GM12875 (cell line): ENCODE data around the gene HMGB1.

Experiments used
- H3K4me3 ChIP-seq: one replicate; pipeline ENCODE4 v1.5.1; 2011; ENCODE audit warnings: low read depth, low read length, control low read depth
- TF ChIP-seq, protein P1 (sequence below): IDR thresholded peaks from 2 replicates; pipeline ENCODE4 v1.5.1; 2011; ENCODE audit warnings: low read depth, mild to moderate bottlenecking, control low read depth, inconsistent platforms, low read length, moderate library complexity, borderline replicate concordance; ENCODE audit not compliant: insufficient read depth

The HMGB1 gene

GRCh38 chr13:30481241-30481760, 15.6 kb upstream of the HMGB1 start:
- H3K4me3 ChIP-seq = no peak overlapping the region
- TF ChIP-seq, protein P1, sequence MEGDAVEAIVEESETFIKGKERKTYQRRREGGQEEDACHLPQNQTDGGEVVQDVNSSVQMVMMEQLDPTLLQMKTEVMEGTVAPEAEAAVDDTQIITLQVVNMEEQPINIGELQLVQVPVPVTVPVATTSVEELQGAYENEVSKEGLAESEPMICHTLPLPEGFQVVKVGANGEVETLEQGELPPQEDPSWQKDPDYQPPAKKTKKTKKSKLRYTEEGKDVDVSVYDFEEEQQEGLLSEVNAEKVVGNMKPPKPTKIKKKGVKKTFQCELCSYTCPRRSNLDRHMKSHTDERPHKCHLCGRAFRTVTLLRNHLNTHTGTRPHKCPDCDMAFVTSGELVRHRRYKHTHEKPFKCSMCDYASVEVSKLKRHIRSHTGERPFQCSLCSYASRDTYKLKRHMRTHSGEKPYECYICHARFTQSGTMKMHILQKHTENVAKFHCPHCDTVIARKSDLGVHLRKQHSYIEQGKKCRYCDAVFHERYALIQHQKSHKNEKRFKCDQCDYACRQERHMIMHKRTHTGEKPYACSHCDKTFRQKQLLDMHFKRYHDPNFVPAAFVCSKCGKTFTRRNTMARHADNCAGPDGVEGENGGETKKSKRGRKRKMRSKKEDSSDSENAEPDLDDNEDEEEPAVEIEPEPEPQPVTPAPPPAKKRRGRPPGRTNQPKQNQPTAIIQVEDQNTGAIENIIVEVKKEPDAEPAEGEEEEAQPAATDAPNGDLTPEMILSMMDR = no peak

- TF ChIP-seq, protein P1 = no peak
- no peak overlapping the region for H3K4me3 ChIP-seq
Measured at GRCh38 chr13:30480292-30480950, 14.7 kb upstream of the HMGB1 start.

DNA sequence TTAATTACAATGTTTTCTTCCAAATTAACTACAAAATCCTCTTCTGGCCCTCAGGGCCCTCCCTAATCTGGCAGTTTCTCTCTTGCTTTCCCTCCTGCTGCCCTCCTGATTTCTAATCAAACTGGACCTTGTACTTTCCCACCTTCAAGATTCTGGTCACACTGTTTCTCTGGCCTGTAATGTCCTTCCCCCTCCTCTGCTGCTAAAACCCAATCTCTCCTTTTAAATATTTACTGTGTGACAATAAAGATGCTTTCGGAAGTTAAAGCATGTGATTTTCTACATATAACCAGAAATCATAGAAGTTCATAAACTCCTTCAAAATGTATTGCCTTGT, 14.1 kb upstream of the HMGB1 start:
- TF ChIP-seq, protein P1 = no peak

GRCh38 chr13:30479154-30479882, 13.6 kb upstream of the HMGB1 start:
- no peak overlapping the region for H3K4me3 ChIP-seq
- TF ChIP-seq, protein P1 = no peak

More for the DNA sequence above, 14.1 kb upstream of the HMGB1 start:
- no peak overlapping the region for H3K4me3 ChIP-seq

DNA sequence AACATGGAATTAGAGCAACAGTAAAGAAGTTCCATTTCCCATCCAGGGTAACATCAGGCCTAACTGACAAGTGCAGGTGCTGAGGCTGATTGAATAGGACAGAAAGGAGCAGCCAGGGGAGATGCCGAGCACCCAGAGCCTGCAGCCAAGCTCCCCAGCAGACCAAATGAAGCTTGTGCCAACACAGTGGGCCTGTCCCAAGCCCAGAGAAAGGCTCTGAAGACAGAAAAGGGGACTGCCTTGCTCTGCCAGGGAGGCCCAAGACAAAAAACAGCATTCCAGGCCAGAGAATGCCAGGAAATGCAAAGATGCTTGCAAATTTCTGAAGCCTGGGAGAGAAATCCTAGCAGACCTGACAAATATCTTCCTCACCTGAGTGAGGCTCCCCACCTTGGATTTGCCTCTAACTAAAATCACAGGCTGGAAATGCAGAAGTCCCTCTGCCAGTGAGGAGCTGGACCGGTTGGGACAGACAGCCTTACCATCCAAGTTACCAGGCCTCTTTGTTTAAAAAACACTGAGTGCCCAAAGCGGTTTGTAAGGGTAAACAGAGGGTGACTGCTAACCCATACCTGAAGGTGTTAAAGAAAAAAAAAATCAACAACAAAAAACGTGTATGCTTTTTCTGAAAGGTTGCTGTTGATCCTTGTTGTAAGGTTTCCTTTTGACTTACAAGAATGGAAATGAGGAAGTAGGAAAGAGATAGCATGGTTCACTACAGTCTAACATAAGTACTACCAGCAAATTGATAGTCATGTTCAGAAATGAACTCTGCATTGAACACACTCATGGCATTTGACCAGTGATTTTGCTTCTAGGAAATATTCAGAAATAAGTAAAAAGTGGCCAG, 11.8 kb upstream of the HMGB1 start:
- no peak overlapping the region for H3K4me3 ChIP-seq
- TF ChIP-seq, protein P1 = no peak

GRCh38 chr13:30473675-30474074, 7.9 kb upstream of the HMGB1 start:
- no peak overlapping the region for H3K4me3 ChIP-seq
- TF ChIP-seq, protein P1 = no peak
